Liver (tissue), 9 donors: ENCODE measurements around the gene COMMD4. TPM values are rescaled to one million over a fixed set of nuclear protein-coding genes. Genes with fewer than 3 reads are reported as not detected.

Source experiments
- DNase-seq: peaks from one replicate; pipeline ENCODE4 v3.0.0-alpha.2; 2017; ENCODE audit warnings: low spot score
- H3K27ac ChIP-seq, 2 donors: one replicate each; pipeline ENCODE4 v1.7.0; 2013; ENCODE audit warnings: inconsistent platforms in 2 of 2, low read length in 2 of 2, control low read depth in 1 of 2, low read depth in 1 of 2, mild to moderate bottlenecking in 1 of 2
- H3K27me3 ChIP-seq, 4 donors: one replicate each; pipeline versions ENCODE4 v1.6.1 to v1.7.0; 2013; ENCODE audit warnings: low read length in 3 of 4, inconsistent platforms in 1 of 4, mild to moderate bottlenecking in 1 of 4, moderate library complexity in 1 of 4; ENCODE audit not compliant: control insufficient read depth in 4 of 4, insufficient read depth in 4 of 4
- H3K36me3 ChIP-seq, 4 donors: one replicate each; pipeline versions ENCODE4 v1.6.1 to v1.7.0; 2013; ENCODE audit warnings: low read length in 3 of 4, mild to moderate bottlenecking in 3 of 4, low read depth in 1 of 4, moderate library complexity in 1 of 4; ENCODE audit not compliant: control insufficient read depth in 4 of 4, insufficient read depth in 3 of 4
- H3K4me1 ChIP-seq, 4 donors: one replicate each; pipeline versions ENCODE4 v1.6.1 to v1.7.0; 2013; ENCODE audit warnings: low read length in 3 of 4, mild to moderate bottlenecking in 3 of 4, moderate library complexity in 1 of 4; ENCODE audit not compliant: control insufficient read depth in 4 of 4, insufficient read depth in 4 of 4
- H3K4me3 ChIP-seq, 3 donors: one replicate each; pipeline versions ENCODE4 v1.6.1 to v1.7.0; 2013; ENCODE audit warnings: low read length in 3 of 3, control low read depth in 1 of 3, low read depth in 1 of 3, mild to moderate bottlenecking in 1 of 3
- H3K9ac ChIP-seq, 2 donors: one replicate each; pipeline ENCODE4 v1.7.0; 2013; ENCODE audit warnings: low read length in 2 of 2, mild to moderate bottlenecking in 2 of 2, moderate library complexity in 2 of 2, control low read depth in 1 of 2, low read depth in 1 of 2
- H3K9me3 ChIP-seq, 4 donors: one replicate each; pipeline versions ENCODE4 v1.6.1 to v1.7.0; 2013; ENCODE audit warnings: low read length in 3 of 4; ENCODE audit not compliant: control insufficient read depth in 4 of 4
- EGR1 ChIP-seq, 2 donors: IDR thresholded peaks; 2 replicates each; pipeline ENCODE4 v1.6.1; 2016 to 2018; ENCODE audit warnings: antibody characterized with exemption in 2 of 2, low read depth in 2 of 2
- FOXA1 ChIP-seq: IDR thresholded peaks from 2 replicates; pipeline ENCODE4 v1.6.1; 2016; ENCODE audit warnings: antibody characterized with exemption
- FOXA2 ChIP-seq: IDR thresholded peaks from 2 replicates; pipeline ENCODE4 v1.6.1; 2016; ENCODE audit warnings: antibody characterized with exemption
- GABPA ChIP-seq, 2 donors: IDR thresholded peaks in 1 of 2; conservative IDR thresholded peaks in 1 of 2; 2 replicates each; pipeline ENCODE4 v1.6.1; 2016; ENCODE audit warnings: antibody characterized with exemption in 2 of 2, mild to moderate bottlenecking in 1 of 2, moderate library complexity in 1 of 2
- HNF4A ChIP-seq, 2 donors: conservative IDR thresholded peaks; 2 replicates each; pipeline ENCODE4 v1.6.1; 2016; ENCODE audit warnings: antibody characterized with exemption in 2 of 2, mild to moderate bottlenecking in 2 of 2
- HNF4G ChIP-seq: IDR thresholded peaks from 2 replicates; pipeline ENCODE4 v1.6.1; 2016; ENCODE audit warnings: antibody characterized with exemption
- JUND ChIP-seq, 2 donors: IDR thresholded peaks; 2 replicates each; pipeline ENCODE4 v1.6.1; 2016; ENCODE audit warnings: antibody characterized with exemption in 2 of 2
- NR2F2 ChIP-seq: IDR thresholded peaks from 2 replicates; pipeline ENCODE4 v1.6.1; 2016; ENCODE audit warnings: antibody characterized with exemption
- RAD21 ChIP-seq, 2 donors: IDR thresholded peaks; 2 replicates each; pipeline ENCODE4 v1.6.1; 2016; ENCODE audit warnings: antibody characterized with exemption in 2 of 2, mild to moderate bottlenecking in 2 of 2
- RXRA ChIP-seq, 2 donors: IDR thresholded peaks; 2 replicates each; pipeline ENCODE4 v1.6.1; 2017 to 2018; ENCODE audit warnings: antibody characterized with exemption in 2 of 2, mild to moderate bottlenecking in 1 of 2
- SP1 ChIP-seq: IDR thresholded peaks from 2 replicates; pipeline ENCODE4 v1.6.1; 2018; ENCODE audit warnings: antibody characterized with exemption, mild to moderate bottlenecking
- TAF1 ChIP-seq: conservative IDR thresholded peaks from 2 replicates; pipeline ENCODE4 v1.6.1; 2016; ENCODE audit warnings: antibody characterized with exemption, mild to moderate bottlenecking
- YY1 ChIP-seq: IDR thresholded peaks from 2 replicates; pipeline ENCODE4 v1.6.1; 2016; ENCODE audit warnings: antibody characterized with exemption, mild to moderate bottlenecking
- WGBS: extraction: QIAGEN DNeasy Blood & Tissue Kit; methylation state at CpG from one replicate; pipeline ENCODE4 v1.1.7; 2013; 5-methylcytosine and 5-hydroxymethylcytosine counted together
- polyA plus RNA-seq, 2 donors: library from polyadenylated mRNA; stranded (reverse) in 1 of 2; unstranded in 1 of 2; fragments of 200-250 nt in 1 of 2; fragments of >200 nt in 1 of 2; fragmentation: Nextera tagmentation in 1 of 2; extraction: Ambion mirVana in 1 of 2; gene quantifications; one replicate each; pipeline versions ENCODE4 v1.2.1 to v1.2.3, GENCODE V29; 2013 to 2015
- total RNA-seq, 2 donors: library from RNA; depleted of rRNA; stranded (reverse); fragments of >200 nt; gene quantifications; one replicate each; pipeline ENCODE4 v1.2.3, GENCODE V29; 2014
- TF ChIP-seq, protein P1 (sequence below): IDR thresholded peaks from 2 replicates; pipeline ENCODE4 v1.6.1; 2016; ENCODE audit warnings: antibody characterized with exemption, mild to moderate bottlenecking
- TF ChIP-seq, protein P2 (sequence below): fragments of 150-350 bp; IDR thresholded peaks from 2 replicates; pipeline ENCODE4 v1.5.1; 2017; ENCODE audit warnings: improper control_type of control experiment, low read depth, low read length; ENCODE audit not compliant: missing input control
- TF ChIP-seq, protein P3 (sequence below): IDR thresholded peaks from 2 replicates; pipeline ENCODE4 v1.6.1; 2016; ENCODE audit warnings: antibody characterized with exemption
- TF ChIP-seq, protein P4 (sequence below): IDR thresholded peaks from 2 replicates; pipeline ENCODE4 v1.6.1; 2016; ENCODE audit warnings: antibody characterized with exemption
- donor health status: healthy.
- donor health status: healthy.
- donor health status: healthy.
- donor health status: healthy.
- donor health status: healthy.

Gene COMMD4
- total and polyA plus RNA-seq, 4 donors: 21.2 to 56.0 (median 37.3) TPM

DNA sequence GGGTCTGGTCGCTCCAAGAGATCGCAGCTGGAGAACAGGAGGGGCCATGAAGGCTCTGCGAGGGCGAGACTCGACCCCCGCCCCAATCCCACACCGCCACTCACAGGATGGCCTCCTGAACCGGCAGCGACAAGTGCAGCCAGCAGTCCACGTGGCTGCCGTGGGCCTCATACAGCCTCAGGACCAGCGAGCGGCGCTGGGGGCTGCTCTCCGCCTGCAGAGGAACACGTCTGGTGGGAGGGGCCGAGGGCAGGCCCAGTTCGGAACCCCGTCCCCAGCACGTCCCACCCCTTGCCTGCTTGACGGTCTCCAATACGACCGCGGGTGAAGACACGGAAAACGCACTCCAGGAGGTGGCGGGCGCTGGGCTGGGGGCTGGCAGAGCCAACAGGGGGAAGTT lies 20.1 kb downstream of the COMMD4 start:
- no peak overlapping the region for H3K27ac ChIP-seq
- no peak for TF ChIP-seq FOXA2
- TF ChIP-seq YY1: no peak
- TF ChIP-seq FOXA1: no peak
- TF ChIP-seq RXRA (IDR thresholded peaks at IDR 0.05): no peak
- no peak for TF ChIP-seq RAD21 (IDR thresholded peaks at IDR 0.05)
- TF ChIP-seq SP1: no peak
- TF ChIP-seq, protein P1, sequence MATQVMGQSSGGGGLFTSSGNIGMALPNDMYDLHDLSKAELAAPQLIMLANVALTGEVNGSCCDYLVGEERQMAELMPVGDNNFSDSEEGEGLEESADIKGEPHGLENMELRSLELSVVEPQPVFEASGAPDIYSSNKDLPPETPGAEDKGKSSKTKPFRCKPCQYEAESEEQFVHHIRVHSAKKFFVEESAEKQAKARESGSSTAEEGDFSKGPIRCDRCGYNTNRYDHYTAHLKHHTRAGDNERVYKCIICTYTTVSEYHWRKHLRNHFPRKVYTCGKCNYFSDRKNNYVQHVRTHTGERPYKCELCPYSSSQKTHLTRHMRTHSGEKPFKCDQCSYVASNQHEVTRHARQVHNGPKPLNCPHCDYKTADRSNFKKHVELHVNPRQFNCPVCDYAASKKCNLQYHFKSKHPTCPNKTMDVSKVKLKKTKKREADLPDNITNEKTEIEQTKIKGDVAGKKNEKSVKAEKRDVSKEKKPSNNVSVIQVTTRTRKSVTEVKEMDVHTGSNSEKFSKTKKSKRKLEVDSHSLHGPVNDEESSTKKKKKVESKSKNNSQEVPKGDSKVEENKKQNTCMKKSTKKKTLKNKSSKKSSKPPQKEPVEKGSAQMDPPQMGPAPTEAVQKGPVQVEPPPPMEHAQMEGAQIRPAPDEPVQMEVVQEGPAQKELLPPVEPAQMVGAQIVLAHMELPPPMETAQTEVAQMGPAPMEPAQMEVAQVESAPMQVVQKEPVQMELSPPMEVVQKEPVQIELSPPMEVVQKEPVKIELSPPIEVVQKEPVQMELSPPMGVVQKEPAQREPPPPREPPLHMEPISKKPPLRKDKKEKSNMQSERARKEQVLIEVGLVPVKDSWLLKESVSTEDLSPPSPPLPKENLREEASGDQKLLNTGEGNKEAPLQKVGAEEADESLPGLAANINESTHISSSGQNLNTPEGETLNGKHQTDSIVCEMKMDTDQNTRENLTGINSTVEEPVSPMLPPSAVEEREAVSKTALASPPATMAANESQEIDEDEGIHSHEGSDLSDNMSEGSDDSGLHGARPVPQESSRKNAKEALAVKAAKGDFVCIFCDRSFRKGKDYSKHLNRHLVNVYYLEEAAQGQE: no peak
- no peak for TF ChIP-seq HNF4A (conservative IDR thresholded peaks at IDR 0.05)
- no peak for TF ChIP-seq HNF4G
- TF ChIP-seq EGR1 (IDR thresholded peaks at IDR 0.05; ENCODE audit: low read depth in 2 of 2): no peak
- TF ChIP-seq JUND (IDR thresholded peaks at IDR 0.05): no peak
- TF ChIP-seq, protein P2, sequence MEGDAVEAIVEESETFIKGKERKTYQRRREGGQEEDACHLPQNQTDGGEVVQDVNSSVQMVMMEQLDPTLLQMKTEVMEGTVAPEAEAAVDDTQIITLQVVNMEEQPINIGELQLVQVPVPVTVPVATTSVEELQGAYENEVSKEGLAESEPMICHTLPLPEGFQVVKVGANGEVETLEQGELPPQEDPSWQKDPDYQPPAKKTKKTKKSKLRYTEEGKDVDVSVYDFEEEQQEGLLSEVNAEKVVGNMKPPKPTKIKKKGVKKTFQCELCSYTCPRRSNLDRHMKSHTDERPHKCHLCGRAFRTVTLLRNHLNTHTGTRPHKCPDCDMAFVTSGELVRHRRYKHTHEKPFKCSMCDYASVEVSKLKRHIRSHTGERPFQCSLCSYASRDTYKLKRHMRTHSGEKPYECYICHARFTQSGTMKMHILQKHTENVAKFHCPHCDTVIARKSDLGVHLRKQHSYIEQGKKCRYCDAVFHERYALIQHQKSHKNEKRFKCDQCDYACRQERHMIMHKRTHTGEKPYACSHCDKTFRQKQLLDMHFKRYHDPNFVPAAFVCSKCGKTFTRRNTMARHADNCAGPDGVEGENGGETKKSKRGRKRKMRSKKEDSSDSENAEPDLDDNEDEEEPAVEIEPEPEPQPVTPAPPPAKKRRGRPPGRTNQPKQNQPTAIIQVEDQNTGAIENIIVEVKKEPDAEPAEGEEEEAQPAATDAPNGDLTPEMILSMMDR: no peak
- no peak for TF ChIP-seq TAF1
- no peak overlapping the region for H3K4me3 ChIP-seq
- 94% methylated on average over 28 of the region's 28 CpGs for WGBS
- H3K9me3 ChIP-seq: no peaks in the 10 kb centered on the region
- H3K27me3 ChIP-seq: no peaks in the 10 kb centered on the region
- H3K9ac ChIP-seq: no peak overlapping the region
- H3K36me3 ChIP-seq: peaks cover 10 to 50% (median 18%) of the 10 kb centered on the region in 4 donors
- DNase-seq: no peak
- peaks cover 7 to 18% (median 15%) of the 10 kb centered on the region in 4 donors for H3K4me1 ChIP-seq

DNA sequence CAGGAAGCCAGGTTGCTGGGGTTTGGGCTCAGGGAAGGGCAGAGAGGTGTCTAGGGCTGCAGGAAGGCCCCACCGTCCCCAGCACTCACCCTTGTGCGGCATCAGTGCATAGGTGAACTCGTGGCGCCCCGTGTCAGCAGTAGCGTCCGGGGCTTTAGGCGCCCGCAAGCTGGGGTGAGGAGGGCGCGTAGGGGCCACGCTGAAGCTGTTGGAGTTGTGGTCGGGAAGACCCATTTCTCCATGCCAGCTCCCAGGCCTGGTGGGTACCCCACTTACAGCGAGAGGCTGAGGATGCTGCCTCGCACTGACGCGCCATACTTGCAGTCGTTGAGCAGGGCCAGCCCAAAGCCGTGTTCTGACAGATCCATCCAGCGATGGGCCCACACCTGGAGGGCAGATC lies 20.7 kb downstream of the COMMD4 start:
- Histone ChIP-seq H3K9ac (no peak overlapping the region), H3K27ac (no peak overlapping the region), H3K36me3 (peaks cover 10 to 55% (median 21%) of the 10 kb centered on the region in 4 donors), H3K9me3 (no peaks in the 10 kb centered on the region), H3K4me3 (no peak overlapping the region), H3K27me3 (no peaks in the 10 kb centered on the region), H3K4me1 (peaks cover 7 to 18% (median 15%) of the 10 kb centered on the region in 4 donors)
- no peak for DNase-seq
- 98% methylated on average over 20 of the region's 20 CpGs for WGBS
- TF ChIP-seq GABPA (IDR thresholded peaks at IDR 0.05 in 1 of 2, conservative IDR thresholded peaks at IDR 0.05 in 1 of 2) (no peak), TAF1 (no peak), EGR1 (IDR thresholded peaks at IDR 0.05; ENCODE audit: low read depth in 2 of 2) (no peak), RXRA (IDR thresholded peaks at IDR 0.05) (no peak), HNF4A (conservative IDR thresholded peaks at IDR 0.05) (no peak), RAD21 (IDR thresholded peaks at IDR 0.05) (no peak), FOXA2 (no peak), NR2F2 (no peak), JUND (IDR thresholded peaks at IDR 0.05) (no peak), SP1 (no peak)
- TF ChIP-seq, protein P3, sequence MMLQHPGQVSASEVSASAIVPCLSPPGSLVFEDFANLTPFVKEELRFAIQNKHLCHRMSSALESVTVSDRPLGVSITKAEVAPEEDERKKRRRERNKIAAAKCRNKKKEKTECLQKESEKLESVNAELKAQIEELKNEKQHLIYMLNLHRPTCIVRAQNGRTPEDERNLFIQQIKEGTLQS: no peak
- TF ChIP-seq, protein P1: no peak
- TF ChIP-seq, protein P4, sequence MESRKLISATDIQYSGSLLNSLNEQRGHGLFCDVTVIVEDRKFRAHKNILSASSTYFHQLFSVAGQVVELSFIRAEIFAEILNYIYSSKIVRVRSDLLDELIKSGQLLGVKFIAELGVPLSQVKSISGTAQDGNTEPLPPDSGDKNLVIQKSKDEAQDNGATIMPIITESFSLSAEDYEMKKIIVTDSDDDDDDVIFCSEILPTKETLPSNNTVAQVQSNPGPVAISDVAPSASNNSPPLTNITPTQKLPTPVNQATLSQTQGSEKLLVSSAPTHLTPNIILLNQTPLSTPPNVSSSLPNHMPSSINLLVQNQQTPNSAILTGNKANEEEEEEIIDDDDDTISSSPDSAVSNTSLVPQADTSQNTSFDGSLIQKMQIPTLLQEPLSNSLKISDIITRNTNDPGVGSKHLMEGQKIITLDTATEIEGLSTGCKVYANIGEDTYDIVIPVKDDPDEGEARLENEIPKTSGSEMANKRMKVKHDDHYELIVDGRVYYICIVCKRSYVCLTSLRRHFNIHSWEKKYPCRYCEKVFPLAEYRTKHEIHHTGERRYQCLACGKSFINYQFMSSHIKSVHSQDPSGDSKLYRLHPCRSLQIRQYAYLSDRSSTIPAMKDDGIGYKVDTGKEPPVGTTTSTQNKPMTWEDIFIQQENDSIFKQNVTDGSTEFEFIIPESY: no peak
